ENCODE results near the gene PGF.

GRCh38 chr14:74960736-74961135 lies 5.3 kb upstream of the PGF start:
- TF ChIP-seq, protein P1, sequence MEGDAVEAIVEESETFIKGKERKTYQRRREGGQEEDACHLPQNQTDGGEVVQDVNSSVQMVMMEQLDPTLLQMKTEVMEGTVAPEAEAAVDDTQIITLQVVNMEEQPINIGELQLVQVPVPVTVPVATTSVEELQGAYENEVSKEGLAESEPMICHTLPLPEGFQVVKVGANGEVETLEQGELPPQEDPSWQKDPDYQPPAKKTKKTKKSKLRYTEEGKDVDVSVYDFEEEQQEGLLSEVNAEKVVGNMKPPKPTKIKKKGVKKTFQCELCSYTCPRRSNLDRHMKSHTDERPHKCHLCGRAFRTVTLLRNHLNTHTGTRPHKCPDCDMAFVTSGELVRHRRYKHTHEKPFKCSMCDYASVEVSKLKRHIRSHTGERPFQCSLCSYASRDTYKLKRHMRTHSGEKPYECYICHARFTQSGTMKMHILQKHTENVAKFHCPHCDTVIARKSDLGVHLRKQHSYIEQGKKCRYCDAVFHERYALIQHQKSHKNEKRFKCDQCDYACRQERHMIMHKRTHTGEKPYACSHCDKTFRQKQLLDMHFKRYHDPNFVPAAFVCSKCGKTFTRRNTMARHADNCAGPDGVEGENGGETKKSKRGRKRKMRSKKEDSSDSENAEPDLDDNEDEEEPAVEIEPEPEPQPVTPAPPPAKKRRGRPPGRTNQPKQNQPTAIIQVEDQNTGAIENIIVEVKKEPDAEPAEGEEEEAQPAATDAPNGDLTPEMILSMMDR (IDR thresholded peaks at IDR 0.05), result no peak
- TF ChIP-seq EP300 (IDR thresholded peaks at IDR 0.05), result no peak
- no peak for TF ChIP-seq POLR2A (IDR thresholded peaks at IDR 0.05)
